Measurements from ENCODE around the gene TAF10.

Gene TAF10

DNA sequence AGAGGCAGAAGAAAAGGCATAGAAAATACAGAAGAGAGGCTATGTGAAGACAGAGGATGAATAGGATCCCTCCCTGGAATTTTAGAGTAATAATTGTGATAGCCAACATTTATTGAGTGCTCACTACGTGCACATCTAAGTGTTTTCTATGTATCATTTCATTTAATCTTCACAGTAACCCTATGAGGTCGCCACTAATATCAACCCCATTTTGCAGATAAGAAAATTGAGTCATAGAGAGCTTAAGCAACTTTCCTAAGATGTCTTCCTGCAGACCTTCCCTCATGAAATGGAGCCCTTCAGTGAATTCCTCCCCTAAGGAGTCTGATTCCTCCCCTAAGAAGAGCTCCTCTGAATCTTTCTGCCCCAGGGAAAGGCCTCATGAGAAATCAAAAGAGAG, 46.7 kb downstream of the TAF10 start:
- Histone ChIP-seq H3K27me3 (ENCODE audit: insufficient read depth, poor library complexity, severe bottlenecking) (no peaks in the 10 kb centered on the region), H3K4me3 (replicated peaks; ENCODE audit: insufficient read depth, low read length) (no peak overlapping the region), H3K27ac (replicated peaks) (no peak overlapping the region)
- DNase-seq (ENCODE audit: low read depth in 1 of 2, low spot score in 1 of 2): no peak
- no peak for TF ChIP-seq SPI1 (IDR thresholded peaks at IDR 0.05; ENCODE audit: borderline replicate concordance, low read depth)
- TF ChIP-seq POLR2AphosphoS5 (IDR thresholded peaks at IDR 0.05; ENCODE audit: low read depth): no peak
- no peak for TF ChIP-seq GABPA (IDR thresholded peaks at IDR 0.05; ENCODE audit: low read depth)

DNA sequence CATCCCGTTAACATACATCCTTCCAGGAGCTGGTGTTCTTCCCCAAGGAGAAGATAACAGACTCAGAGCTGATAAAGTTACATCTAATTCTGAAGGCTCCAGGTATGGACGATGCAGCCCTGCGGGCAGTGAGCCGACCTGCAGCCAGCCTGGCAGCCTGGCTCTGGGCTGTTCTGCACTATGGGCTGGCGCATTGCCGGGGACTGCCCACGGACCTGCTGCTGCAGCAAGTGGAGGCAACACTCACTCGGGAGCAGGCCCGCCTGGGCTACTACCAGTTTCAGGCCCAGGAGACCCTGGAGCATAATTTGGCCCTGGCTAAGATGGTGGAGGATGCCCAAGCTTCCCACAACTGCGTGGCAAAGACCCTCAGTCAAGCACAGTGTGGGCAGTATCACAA, 48.3 kb downstream of the TAF10 start:
- TF ChIP-seq POLR2AphosphoS5 (IDR thresholded peaks at IDR 0.05; ENCODE audit: low read depth) (no peak), SPI1 (IDR thresholded peaks at IDR 0.05; ENCODE audit: borderline replicate concordance, low read depth) (no peak), GABPA (IDR thresholded peaks at IDR 0.05; ENCODE audit: low read depth) (no peak)
- TF ChIP-seq, protein P1, sequence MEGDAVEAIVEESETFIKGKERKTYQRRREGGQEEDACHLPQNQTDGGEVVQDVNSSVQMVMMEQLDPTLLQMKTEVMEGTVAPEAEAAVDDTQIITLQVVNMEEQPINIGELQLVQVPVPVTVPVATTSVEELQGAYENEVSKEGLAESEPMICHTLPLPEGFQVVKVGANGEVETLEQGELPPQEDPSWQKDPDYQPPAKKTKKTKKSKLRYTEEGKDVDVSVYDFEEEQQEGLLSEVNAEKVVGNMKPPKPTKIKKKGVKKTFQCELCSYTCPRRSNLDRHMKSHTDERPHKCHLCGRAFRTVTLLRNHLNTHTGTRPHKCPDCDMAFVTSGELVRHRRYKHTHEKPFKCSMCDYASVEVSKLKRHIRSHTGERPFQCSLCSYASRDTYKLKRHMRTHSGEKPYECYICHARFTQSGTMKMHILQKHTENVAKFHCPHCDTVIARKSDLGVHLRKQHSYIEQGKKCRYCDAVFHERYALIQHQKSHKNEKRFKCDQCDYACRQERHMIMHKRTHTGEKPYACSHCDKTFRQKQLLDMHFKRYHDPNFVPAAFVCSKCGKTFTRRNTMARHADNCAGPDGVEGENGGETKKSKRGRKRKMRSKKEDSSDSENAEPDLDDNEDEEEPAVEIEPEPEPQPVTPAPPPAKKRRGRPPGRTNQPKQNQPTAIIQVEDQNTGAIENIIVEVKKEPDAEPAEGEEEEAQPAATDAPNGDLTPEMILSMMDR (IDR thresholded peaks at IDR 0.05; ENCODE audit: insufficient read depth, low read length): no peak
- TF ChIP-seq, protein P2, sequence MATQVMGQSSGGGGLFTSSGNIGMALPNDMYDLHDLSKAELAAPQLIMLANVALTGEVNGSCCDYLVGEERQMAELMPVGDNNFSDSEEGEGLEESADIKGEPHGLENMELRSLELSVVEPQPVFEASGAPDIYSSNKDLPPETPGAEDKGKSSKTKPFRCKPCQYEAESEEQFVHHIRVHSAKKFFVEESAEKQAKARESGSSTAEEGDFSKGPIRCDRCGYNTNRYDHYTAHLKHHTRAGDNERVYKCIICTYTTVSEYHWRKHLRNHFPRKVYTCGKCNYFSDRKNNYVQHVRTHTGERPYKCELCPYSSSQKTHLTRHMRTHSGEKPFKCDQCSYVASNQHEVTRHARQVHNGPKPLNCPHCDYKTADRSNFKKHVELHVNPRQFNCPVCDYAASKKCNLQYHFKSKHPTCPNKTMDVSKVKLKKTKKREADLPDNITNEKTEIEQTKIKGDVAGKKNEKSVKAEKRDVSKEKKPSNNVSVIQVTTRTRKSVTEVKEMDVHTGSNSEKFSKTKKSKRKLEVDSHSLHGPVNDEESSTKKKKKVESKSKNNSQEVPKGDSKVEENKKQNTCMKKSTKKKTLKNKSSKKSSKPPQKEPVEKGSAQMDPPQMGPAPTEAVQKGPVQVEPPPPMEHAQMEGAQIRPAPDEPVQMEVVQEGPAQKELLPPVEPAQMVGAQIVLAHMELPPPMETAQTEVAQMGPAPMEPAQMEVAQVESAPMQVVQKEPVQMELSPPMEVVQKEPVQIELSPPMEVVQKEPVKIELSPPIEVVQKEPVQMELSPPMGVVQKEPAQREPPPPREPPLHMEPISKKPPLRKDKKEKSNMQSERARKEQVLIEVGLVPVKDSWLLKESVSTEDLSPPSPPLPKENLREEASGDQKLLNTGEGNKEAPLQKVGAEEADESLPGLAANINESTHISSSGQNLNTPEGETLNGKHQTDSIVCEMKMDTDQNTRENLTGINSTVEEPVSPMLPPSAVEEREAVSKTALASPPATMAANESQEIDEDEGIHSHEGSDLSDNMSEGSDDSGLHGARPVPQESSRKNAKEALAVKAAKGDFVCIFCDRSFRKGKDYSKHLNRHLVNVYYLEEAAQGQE (IDR thresholded peaks at IDR 0.05; ENCODE audit: insufficient replicate concordance, low read depth): no peak
- no peaks in the 10 kb centered on the region for H3K27me3 ChIP-seq (ENCODE audit: insufficient read depth, poor library complexity, severe bottlenecking)
- no peak overlapping the region for H3K27ac ChIP-seq (replicated peaks)
- no peak overlapping the region for H3K4me3 ChIP-seq (replicated peaks; ENCODE audit: insufficient read depth, low read length)
- no peak for DNase-seq (ENCODE audit: low read depth in 1 of 2, low spot score in 1 of 2)

DNA sequence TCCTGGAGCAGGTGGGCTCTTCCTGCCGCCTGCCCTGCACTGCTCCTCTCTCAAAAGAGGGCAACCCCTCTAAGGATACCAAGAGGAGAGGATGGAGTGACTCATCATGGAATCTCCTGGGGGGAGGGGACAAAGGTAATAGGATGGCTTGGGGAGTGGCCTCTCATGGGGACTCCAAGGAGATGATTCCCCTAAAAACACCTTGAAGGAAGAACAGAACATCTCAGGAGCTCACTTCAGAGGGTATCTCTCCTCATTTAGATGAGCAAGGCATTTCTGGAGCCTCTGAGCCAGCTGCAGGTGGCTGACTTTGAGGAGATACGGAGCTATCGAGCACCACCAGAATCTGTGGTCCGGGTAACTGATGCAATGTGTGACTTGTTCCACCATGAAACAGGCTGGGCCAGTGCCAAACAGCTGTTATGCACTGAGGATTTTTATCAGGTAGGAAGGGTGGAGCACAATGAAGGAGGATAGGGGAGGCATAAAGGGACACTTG, 48.8 kb downstream of the TAF10 start:
- DNase-seq (ENCODE audit: low read depth in 1 of 2, low spot score in 1 of 2): no peak
- H3K27me3 ChIP-seq (ENCODE audit: insufficient read depth, poor library complexity, severe bottlenecking): no peaks in the 10 kb centered on the region
- no peak overlapping the region for H3K4me3 ChIP-seq (replicated peaks; ENCODE audit: insufficient read depth, low read length)
- TF ChIP-seq POLR2AphosphoS5 (IDR thresholded peaks at IDR 0.05; ENCODE audit: low read depth) (no peak), GABPA (IDR thresholded peaks at IDR 0.05; ENCODE audit: low read depth) (no peak), SPI1 (IDR thresholded peaks at IDR 0.05; ENCODE audit: borderline replicate concordance, low read depth) (no peak)
- TF ChIP-seq, protein P1 (IDR thresholded peaks at IDR 0.05; ENCODE audit: insufficient read depth, low read length): no peak
- TF ChIP-seq, protein P2 (IDR thresholded peaks at IDR 0.05; ENCODE audit: insufficient replicate concordance, low read depth): no peak
- no peak overlapping the region for H3K27ac ChIP-seq (replicated peaks)

DNA sequence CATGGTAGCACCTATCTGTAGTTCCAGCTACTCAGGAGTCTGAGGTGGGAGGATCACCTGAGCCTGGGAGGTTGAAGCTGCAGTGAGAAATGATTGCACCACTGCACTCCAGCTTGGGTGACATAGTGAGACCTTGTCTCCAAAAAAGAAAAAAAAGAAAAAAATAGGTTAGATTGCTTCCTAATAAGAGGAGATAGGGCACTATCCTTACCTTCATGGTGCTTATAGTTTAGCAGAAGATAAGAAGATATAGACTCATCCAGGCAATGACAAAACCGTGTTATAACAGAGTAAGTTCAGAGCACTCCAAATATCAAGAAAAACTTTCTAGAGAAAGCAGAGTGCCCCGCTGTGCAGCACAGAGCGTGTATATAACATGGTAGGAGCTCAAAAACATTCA, 50.7 kb downstream of the TAF10 start:
- Histone ChIP-seq H3K27ac (replicated peaks) (no peak overlapping the region), H3K27me3 (ENCODE audit: insufficient read depth, poor library complexity, severe bottlenecking) (no peaks in the 10 kb centered on the region), H3K4me3 (replicated peaks; ENCODE audit: insufficient read depth, low read length) (no peak overlapping the region)
- DNase-seq (ENCODE audit: low read depth in 1 of 2, low spot score in 1 of 2): no peak
- TF ChIP-seq SPI1 (IDR thresholded peaks at IDR 0.05; ENCODE audit: borderline replicate concordance, low read depth) (no peak), POLR2AphosphoS5 (IDR thresholded peaks at IDR 0.05; ENCODE audit: low read depth) (no peak), GABPA (IDR thresholded peaks at IDR 0.05; ENCODE audit: low read depth) (no peak)
- TF ChIP-seq, protein P1 (IDR thresholded peaks at IDR 0.05; ENCODE audit: insufficient read depth, low read length): no peak
